ENCODE results near the gene NAV3. TPM values are rescaled to one million over a fixed set of nuclear protein-coding genes. Genes with fewer than 3 reads are reported as not detected.

Gene NAV3
- total RNA-seq, 2 experiments from 2014 or later = not detected

- H3K27ac Mint-ChIP-seq = no peak overlapping the region
- H3K9me3 Mint-ChIP-seq = no peaks in the 10 kb centered on the region
- no peaks in the 10 kb centered on the region for H3K27me3 Mint-ChIP-seq
- DNase-seq (no peak), ATAC-seq (no peak)
- no peak overlapping the region for H3K4me3 Mint-ChIP-seq
- TF ChIP-seq CTCF (IDR thresholded peaks at IDR 0.05) = no peak
- H3K4me1 Mint-ChIP-seq (ENCODE audit: low read depth) = no peaks in the 10 kb centered on the region
- POLR2A ChIA-PET = no interaction called here
- CTCF ChIA-PET = no interaction called here
- H3K36me3 Mint-ChIP-seq (ENCODE audit: low read depth) = no peaks in the 10 kb centered on the region
- intact Hi-C loops (cut with micrococcal nuclease) = no loop called here
These were observed 368.2 kb downstream of the NAV3 start for GRCh38 chr12:78198896-78199295.

- Mint-ChIP-seq H3K27ac (no peak overlapping the region), H3K9me3 (no peaks in the 10 kb centered on the region)
These were observed 369.2 kb downstream of the NAV3 start for GRCh38 chr12:78199926-78200325.

DNA sequence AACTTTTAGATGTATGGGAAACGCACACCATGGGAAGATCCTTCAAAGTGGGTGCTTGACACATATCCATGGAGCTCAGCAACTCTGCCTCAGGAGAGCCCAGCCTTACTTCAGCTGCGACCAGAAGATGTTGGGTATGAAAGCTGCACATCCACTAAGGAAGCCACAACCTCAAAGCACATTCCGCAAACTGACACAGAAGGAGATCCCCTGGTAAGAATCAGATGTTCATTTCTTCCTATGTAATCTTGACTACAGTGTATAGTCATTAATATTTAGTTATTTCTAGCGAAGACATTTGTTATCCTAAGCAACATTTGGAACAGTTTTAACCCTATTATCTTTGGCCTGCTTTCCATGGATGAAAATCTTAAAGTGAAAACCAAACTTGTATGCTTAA lies 374.2 kb downstream of the NAV3 start:
- no peak for TF ChIP-seq CTCF (IDR thresholded peaks at IDR 0.05)
- intact Hi-C loops (cut with micrococcal nuclease) = no loop called here
- H3K9me3 Mint-ChIP-seq = peaks cover 1% of the 10 kb centered on the region
- ATAC-seq (no peak), DNase-seq (no peak)
- POLR2A ChIA-PET = no interaction called here
- no peaks in the 10 kb centered on the region for H3K4me1 Mint-ChIP-seq (ENCODE audit: low read depth)
- H3K4me3 Mint-ChIP-seq = no peak overlapping the region
- no peaks in the 10 kb centered on the region for H3K27me3 Mint-ChIP-seq
- CTCF ChIA-PET = no interaction called here
- no peaks in the 10 kb centered on the region for H3K36me3 Mint-ChIP-seq (ENCODE audit: low read depth)
- no peak overlapping the region for H3K27ac Mint-ChIP-seq

More at GRCh38 chr12:78199926-78200325, 369.2 kb downstream of the NAV3 start:
- POLR2A ChIA-PET = no interaction called here
- CTCF ChIA-PET = no interaction called here
- H3K4me1 Mint-ChIP-seq (ENCODE audit: low read depth) = no peaks in the 10 kb centered on the region
- H3K27me3 Mint-ChIP-seq = no peaks in the 10 kb centered on the region
- no peaks in the 10 kb centered on the region for H3K36me3 Mint-ChIP-seq (ENCODE audit: low read depth)
- H3K4me3 Mint-ChIP-seq = no peak overlapping the region
- intact Hi-C loops (cut with micrococcal nuclease) = no loop called here
- TF ChIP-seq CTCF (IDR thresholded peaks at IDR 0.05) = no peak
- ATAC-seq (no peak), DNase-seq (no peak)

- no peak for ATAC-seq
- Mint-ChIP-seq H3K27me3 (no peaks in the 10 kb centered on the region), H3K36me3 (ENCODE audit: low read depth) (no peaks in the 10 kb centered on the region), H3K9me3 (peaks cover 1% of the 10 kb centered on the region), H3K4me3 (no peak overlapping the region), H3K27ac (no peak overlapping the region), H3K4me1 (ENCODE audit: low read depth) (no peaks in the 10 kb centered on the region)
- POLR2A ChIA-PET = no interaction called here
- CTCF ChIA-PET = no interaction called here
- intact Hi-C loops (cut with micrococcal nuclease) = no loop called here
- no peak for DNase-seq
- TF ChIP-seq CTCF (IDR thresholded peaks at IDR 0.05) = no peak
These were observed 377.4 kb downstream of the NAV3 start for GRCh38 chr12:78208092-78208491.

GRCh38 chr12:78209846-78210505 lies 379.3 kb downstream of the NAV3 start:
- Mint-ChIP-seq H3K36me3 (ENCODE audit: low read depth) (no peaks in the 10 kb centered on the region), H3K4me1 (ENCODE audit: low read depth) (no peaks in the 10 kb centered on the region), H3K27me3 (no peaks in the 10 kb centered on the region), H3K9me3 (peaks cover 1% of the 10 kb centered on the region), H3K4me3 (no peak overlapping the region), H3K27ac (no peak overlapping the region)
- DNase-seq = no peak
- ChIA-PET CTCF (no interaction called here), POLR2A (interaction anchor here (0.6 kb wide), 1 partner anchor 1484 kb away, joined by 3 read pairs; no protein-coding TSS in a partner anchor)
- no peak for TF ChIP-seq CTCF (IDR thresholded peaks at IDR 0.05)
- intact Hi-C loops (cut with micrococcal nuclease) = no loop called here
- no peak for ATAC-seq

Data from activated CD8-positive, alpha-beta T cell treated with anti-CD3 and anti-CD28 coated beads for 36 hours (primary cell).